WTC11 (cell line): Measurements from ENCODE around the gene PALB2. TPM values are rescaled to one million over a fixed set of nuclear protein-coding genes. Genes with fewer than 3 reads are reported as not detected.

ENCODE experiments used
- ATAC-seq: fragments of 200-7000 bp; cut with Tn5 transposase; 2 replicates; pipeline ENCODE4 v1.10.0; 2021; ENCODE audit warnings: mild to moderate bottlenecking, moderate library complexity
- CTCF ChIA-PET: fragments of 300-600 bp; sonication (Branson Sonifier 250); formaldehyde crosslinking; loops from one replicate; lab custom pipeline; 2021; ENCODE audit warnings: antibody characterized with exemption; lab: Charles Lee
- POLR2A ChIA-PET: fragments of 350-600 bp; sonication (Branson Sonifier 250); formaldehyde crosslinking; loops from one replicate; lab custom pipeline; 2021; ENCODE audit warnings: antibody characterized with exemption; lab: Charles Lee
- DNase-seq: peaks from one replicate; pipeline ENCODE4 v3.0.0; 2021; ENCODE audit warnings: low spot score
- H3K27ac Mint-ChIP-seq: 2 replicates; pipeline ENCODE4 v1.8.0; 2021; ENCODE audit warnings: mixed read lengths
- H3K27me3 Mint-ChIP-seq: 2 replicates; pipeline ENCODE4 v1.8.0; 2021; ENCODE audit warnings: low read depth, mild to moderate bottlenecking, moderate library complexity, mixed read lengths
- H3K36me3 Mint-ChIP-seq: 2 replicates; pipeline ENCODE4 v1.8.0; 2021; ENCODE audit warnings: mixed read lengths
- H3K4me1 Mint-ChIP-seq: 2 replicates; pipeline ENCODE4 v1.8.0; 2022; ENCODE audit warnings: mixed read lengths
- H3K4me3 Mint-ChIP-seq: 2 replicates; pipeline ENCODE4 v1.8.0; 2021; ENCODE audit warnings: mild to moderate bottlenecking, moderate library complexity, mixed read lengths
- H3K9me3 Mint-ChIP-seq: 2 replicates; pipeline ENCODE4 v1.8.0; 2021; ENCODE audit warnings: mixed read lengths
- CREM ChIP-seq: sonication (generic); formaldehyde crosslinking; IDR thresholded peaks from 2 replicates; pipeline ENCODE4 v1.8.1; 2022; ENCODE audit warnings: mild to moderate bottlenecking, missing genetic modification reagents, moderate library complexity
- ESRRA ChIP-seq: sonication (generic); formaldehyde crosslinking; IDR thresholded peaks from 2 replicates; pipeline ENCODE4 v1.8.1; 2022; ENCODE audit warnings: mild to moderate bottlenecking, missing genetic modification reagents, borderline replicate concordance
- FOXK1 ChIP-seq: sonication (generic); formaldehyde crosslinking; IDR thresholded peaks from 2 replicates; pipeline ENCODE4 v1.8.0; 2022; ENCODE audit warnings: mild to moderate bottlenecking, moderate library complexity, missing genetic modification reagents
- MXD4 ChIP-seq: fragments of 250-450 bp; sonication (Bioruptor Pico); IDR thresholded peaks from 2 replicates; pipeline ENCODE4 v1.8.0; 2021; ENCODE audit warnings: mild to moderate bottlenecking, moderate library complexity, borderline replicate concordance
- NFATC4 ChIP-seq: fragments of 250-450 bp; sonication (Bioruptor Pico); IDR thresholded peaks from 2 replicates; pipeline ENCODE4 v1.9.0; 2021; ENCODE audit warnings: mild to moderate bottlenecking
- OVOL2 ChIP-seq: fragments of 250-450 bp; sonication (Bioruptor Pico); IDR thresholded peaks from 2 replicates; pipeline ENCODE4 v1.9.0; 2021; ENCODE audit warnings: mild to moderate bottlenecking, borderline replicate concordance
- USF1 ChIP-seq: sonication (generic); formaldehyde crosslinking; IDR thresholded peaks from 2 replicates; pipeline ENCODE4 v1.8.0; 2022; ENCODE audit warnings: mild to moderate bottlenecking, missing genetic modification reagents
- ZNF532 ChIP-seq: fragments of 250-450 bp; sonication (Bioruptor Pico); IDR thresholded peaks from 2 replicates; pipeline ENCODE4 v1.9.0; 2021; ENCODE audit warnings: mild to moderate bottlenecking, borderline replicate concordance
- ZNF671 ChIP-seq: fragments of 250-450 bp; sonication (Bioruptor Pico); IDR thresholded peaks from 2 replicates; pipeline ENCODE4 v1.8.0; 2021; ENCODE audit warnings: mild to moderate bottlenecking
- ZSCAN18 ChIP-seq: fragments of 250-450 bp; sonication (Bioruptor Pico); IDR thresholded peaks from 2 replicates; pipeline ENCODE4 v2.1.2; 2022; ENCODE audit warnings: mild to moderate bottlenecking, moderate library complexity
- total RNA-seq: library from RNA; stranded (reverse); gene quantifications from 3 replicates; pipeline ENCODE4 v1.2.3, GENCODE V29; 2021

Gene PALB2
- total RNA-seq, 1 experiment from 2014 or later: 32.1 TPM

- TF ChIP-seq USF1 (peak; percentile 95), ZNF671 (CRISPR knock-in tag) (no peak), CREM (CRISPR knock-in tag) (peak; percentile 26; the same call in 1 of the 2 replicates), NFATC4 (CRISPR knock-in tag) (no peak), ZSCAN18 (CRISPR knock-in tag) (no peak), MXD4 (no peak), OVOL2 (CRISPR knock-in tag) (no peak), FOXK1 (CRISPR knock-in tag) (peak; percentile 65; the same call in 1 of the 2 replicates)
Observed at GRCh38 chr16:23640931-23641765, at the start of gene PALB2, which contains the start of gene DCTN5 (continued).

- CTCF ChIA-PET: interaction anchor here (0.9 kb wide), 1 partner anchor 11 kb away, joined by 3 read pairs; no protein-coding TSS in a partner anchor
- POLR2A ChIA-PET: interaction anchor here (0.6 kb wide), 1 partner anchor 1295 kb away, joined by 3 read pairs; no protein-coding TSS in a partner anchor
Observed at GRCh38 chr16:23689442-23690187, 48.5 kb upstream of the PALB2 start.

More at GRCh38 chr16:23689442-23690187, 48.5 kb upstream of the PALB2 start:
- H3K36me3 Mint-ChIP-seq: peaks cover 59% of the 10 kb centered on the region
- TF ChIP-seq ESRRA (no peak), ZSCAN18 (CRISPR knock-in tag) (no peak), ZNF532 (CRISPR knock-in tag) (no peak)
- no peak for DNase-seq
- ATAC-seq: no peak
- H3K27me3 Mint-ChIP-seq: no peaks in the 10 kb centered on the region
- H3K27ac Mint-ChIP-seq: no peak overlapping the region
- H3K9me3 Mint-ChIP-seq: no peaks in the 10 kb centered on the region
- H3K4me3 Mint-ChIP-seq: no peak overlapping the region
- H3K4me1 Mint-ChIP-seq: peaks cover 4% of the 10 kb centered on the region
